Measurements from ENCODE around the gene PPP1CA. TPM values are rescaled to one million over a fixed set of nuclear protein-coding genes. Genes with fewer than 3 reads are reported as not detected.

PPP1CA gene
- total and polyA plus RNA-seq, 4 donors, result 62.4 to 92.9 (median 75.9) TPM

DNA sequence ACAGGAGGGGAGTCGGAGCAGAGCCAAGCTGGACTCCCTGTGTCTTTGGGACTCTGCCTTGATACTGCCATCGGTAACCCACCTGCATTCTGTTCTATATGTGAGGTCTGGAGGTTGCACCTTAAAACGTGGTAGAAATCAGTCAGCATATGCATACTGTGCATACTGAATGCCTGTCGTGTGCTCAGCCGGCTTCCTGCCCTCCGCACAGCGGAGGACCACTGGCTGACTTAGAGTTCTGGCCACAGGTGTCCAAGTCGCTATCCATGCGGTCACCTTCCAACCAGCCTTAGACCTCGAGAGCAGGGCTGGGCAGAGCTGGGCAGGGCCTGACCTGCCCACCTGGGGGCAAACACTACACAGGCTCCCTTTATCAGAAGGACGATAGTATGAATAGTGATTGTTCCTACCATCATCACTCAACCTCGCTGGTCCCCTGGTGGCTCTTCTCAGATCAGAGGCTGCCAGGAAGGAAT, 6.1 kb upstream of the PPP1CA start:
- H3K4me3 ChIP-seq (ENCODE audit: low read depth in 1 of 3, low read length in 3 of 3), result no peak overlapping the region
- no peak overlapping the region for H3K27ac ChIP-seq (ENCODE audit: low read depth in 1 of 2, low read length in 2 of 2)
- no peaks in the 10 kb centered on the region for H3K36me3 ChIP-seq (ENCODE audit: control insufficient read depth in 4 of 4, insufficient read depth in 3 of 4, low read depth in 1 of 4, low read length in 3 of 4)
- TF ChIP-seq RAD21 (IDR thresholded peaks at IDR 0.05) (no peak), JUND (IDR thresholded peaks at IDR 0.05) (no peak), FOXA1 (IDR thresholded peaks at IDR 0.05) (no peak), SP1 (IDR thresholded peaks at IDR 0.05) (no peak), EGR1 (IDR thresholded peaks at IDR 0.05; ENCODE audit: low read depth in 2 of 2) (no peak), HNF4A (conservative IDR thresholded peaks at IDR 0.05) (no peak), GABPA (IDR thresholded peaks at IDR 0.05 in 1 of 2, conservative IDR thresholded peaks at IDR 0.05 in 1 of 2) (no peak), FOXA2 (IDR thresholded peaks at IDR 0.05) (no peak), HNF4G (IDR thresholded peaks at IDR 0.05) (no peak)
- TF ChIP-seq, protein P1, sequence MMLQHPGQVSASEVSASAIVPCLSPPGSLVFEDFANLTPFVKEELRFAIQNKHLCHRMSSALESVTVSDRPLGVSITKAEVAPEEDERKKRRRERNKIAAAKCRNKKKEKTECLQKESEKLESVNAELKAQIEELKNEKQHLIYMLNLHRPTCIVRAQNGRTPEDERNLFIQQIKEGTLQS (IDR thresholded peaks at IDR 0.05), result no peak
- TF ChIP-seq, protein P2, sequence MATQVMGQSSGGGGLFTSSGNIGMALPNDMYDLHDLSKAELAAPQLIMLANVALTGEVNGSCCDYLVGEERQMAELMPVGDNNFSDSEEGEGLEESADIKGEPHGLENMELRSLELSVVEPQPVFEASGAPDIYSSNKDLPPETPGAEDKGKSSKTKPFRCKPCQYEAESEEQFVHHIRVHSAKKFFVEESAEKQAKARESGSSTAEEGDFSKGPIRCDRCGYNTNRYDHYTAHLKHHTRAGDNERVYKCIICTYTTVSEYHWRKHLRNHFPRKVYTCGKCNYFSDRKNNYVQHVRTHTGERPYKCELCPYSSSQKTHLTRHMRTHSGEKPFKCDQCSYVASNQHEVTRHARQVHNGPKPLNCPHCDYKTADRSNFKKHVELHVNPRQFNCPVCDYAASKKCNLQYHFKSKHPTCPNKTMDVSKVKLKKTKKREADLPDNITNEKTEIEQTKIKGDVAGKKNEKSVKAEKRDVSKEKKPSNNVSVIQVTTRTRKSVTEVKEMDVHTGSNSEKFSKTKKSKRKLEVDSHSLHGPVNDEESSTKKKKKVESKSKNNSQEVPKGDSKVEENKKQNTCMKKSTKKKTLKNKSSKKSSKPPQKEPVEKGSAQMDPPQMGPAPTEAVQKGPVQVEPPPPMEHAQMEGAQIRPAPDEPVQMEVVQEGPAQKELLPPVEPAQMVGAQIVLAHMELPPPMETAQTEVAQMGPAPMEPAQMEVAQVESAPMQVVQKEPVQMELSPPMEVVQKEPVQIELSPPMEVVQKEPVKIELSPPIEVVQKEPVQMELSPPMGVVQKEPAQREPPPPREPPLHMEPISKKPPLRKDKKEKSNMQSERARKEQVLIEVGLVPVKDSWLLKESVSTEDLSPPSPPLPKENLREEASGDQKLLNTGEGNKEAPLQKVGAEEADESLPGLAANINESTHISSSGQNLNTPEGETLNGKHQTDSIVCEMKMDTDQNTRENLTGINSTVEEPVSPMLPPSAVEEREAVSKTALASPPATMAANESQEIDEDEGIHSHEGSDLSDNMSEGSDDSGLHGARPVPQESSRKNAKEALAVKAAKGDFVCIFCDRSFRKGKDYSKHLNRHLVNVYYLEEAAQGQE (IDR thresholded peaks at IDR 0.05), result no peak
- TF ChIP-seq, protein P3, sequence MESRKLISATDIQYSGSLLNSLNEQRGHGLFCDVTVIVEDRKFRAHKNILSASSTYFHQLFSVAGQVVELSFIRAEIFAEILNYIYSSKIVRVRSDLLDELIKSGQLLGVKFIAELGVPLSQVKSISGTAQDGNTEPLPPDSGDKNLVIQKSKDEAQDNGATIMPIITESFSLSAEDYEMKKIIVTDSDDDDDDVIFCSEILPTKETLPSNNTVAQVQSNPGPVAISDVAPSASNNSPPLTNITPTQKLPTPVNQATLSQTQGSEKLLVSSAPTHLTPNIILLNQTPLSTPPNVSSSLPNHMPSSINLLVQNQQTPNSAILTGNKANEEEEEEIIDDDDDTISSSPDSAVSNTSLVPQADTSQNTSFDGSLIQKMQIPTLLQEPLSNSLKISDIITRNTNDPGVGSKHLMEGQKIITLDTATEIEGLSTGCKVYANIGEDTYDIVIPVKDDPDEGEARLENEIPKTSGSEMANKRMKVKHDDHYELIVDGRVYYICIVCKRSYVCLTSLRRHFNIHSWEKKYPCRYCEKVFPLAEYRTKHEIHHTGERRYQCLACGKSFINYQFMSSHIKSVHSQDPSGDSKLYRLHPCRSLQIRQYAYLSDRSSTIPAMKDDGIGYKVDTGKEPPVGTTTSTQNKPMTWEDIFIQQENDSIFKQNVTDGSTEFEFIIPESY (IDR thresholded peaks at IDR 0.05), result no peak
- TF ChIP-seq, protein P4, sequence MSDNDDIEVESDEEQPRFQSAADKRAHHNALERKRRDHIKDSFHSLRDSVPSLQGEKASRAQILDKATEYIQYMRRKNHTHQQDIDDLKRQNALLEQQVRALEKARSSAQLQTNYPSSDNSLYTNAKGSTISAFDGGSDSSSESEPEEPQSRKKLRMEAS (IDR thresholded peaks at IDR 0.05), result no peak
- 67% methylated on average over 12 of the region's 12 CpGs for WGBS
- H3K9me3 ChIP-seq (ENCODE audit: control insufficient read depth in 4 of 4, low read length in 3 of 4), result no peaks in the 10 kb centered on the region
- no peak for DNase-seq (ENCODE audit: low spot score)
- no peak overlapping the region for H3K9ac ChIP-seq (ENCODE audit: low read depth in 1 of 2, low read length in 2 of 2)
- no peaks in the 10 kb centered on the region for H3K27me3 ChIP-seq (ENCODE audit: control insufficient read depth in 4 of 4, insufficient read depth in 4 of 4, low read length in 3 of 4)
- peaks cover 0 to 3% (median 2%) of the 10 kb centered on the region in 4 donors for H3K4me1 ChIP-seq (ENCODE audit: control insufficient read depth in 4 of 4, insufficient read depth in 4 of 4, low read length in 3 of 4)

DNA sequence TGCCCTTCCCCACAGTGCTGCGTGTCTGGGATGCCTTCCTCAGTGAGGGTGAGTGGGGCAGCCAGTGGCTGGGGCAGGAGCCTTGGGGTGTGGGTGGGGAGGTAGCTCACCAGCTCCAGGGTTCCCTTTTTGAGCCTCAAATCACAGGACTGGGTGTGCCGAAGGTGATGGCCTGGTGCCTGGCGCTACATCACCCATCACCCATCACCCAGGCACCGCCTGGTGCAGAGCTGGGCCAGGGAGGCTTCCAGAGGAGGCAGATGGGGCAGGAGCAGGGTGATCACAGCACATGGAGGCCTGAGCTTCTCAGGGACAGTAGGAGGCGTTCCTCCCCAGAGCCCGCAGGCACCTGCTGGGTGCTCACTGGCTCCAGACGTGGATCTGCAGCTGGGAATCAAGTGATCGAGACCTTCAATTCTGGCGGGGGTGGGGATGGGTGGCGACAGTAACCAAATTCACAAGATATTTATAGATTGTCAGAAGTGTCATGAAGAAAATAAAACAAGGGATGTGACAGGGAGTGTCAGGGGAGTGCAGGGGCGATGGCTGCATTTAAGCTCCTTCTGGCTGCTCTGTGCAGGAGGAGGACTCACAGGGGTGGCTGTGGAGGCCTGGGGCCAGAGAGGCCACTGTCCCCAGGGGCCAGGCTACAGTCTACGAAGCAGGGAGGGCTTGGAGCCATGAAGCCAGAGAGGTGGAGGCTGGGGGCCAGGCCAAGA, 5.5 kb upstream of the PPP1CA start:
- DNase-seq (ENCODE audit: low spot score), result no peak
- Histone ChIP-seq H3K27ac (ENCODE audit: low read depth in 1 of 2, low read length in 2 of 2) (no peak overlapping the region), H3K9ac (ENCODE audit: low read depth in 1 of 2, low read length in 2 of 2) (no peak overlapping the region), H3K36me3 (ENCODE audit: control insufficient read depth in 4 of 4, insufficient read depth in 3 of 4, low read depth in 1 of 4, low read length in 3 of 4) (no peaks in the 10 kb centered on the region), H3K4me1 (ENCODE audit: control insufficient read depth in 4 of 4, insufficient read depth in 4 of 4, low read length in 3 of 4) (peaks cover under 1 to 6% (median 6%) of the 10 kb centered on the region in 4 donors), H3K4me3 (ENCODE audit: low read depth in 1 of 3, low read length in 3 of 3) (no peak overlapping the region), H3K9me3 (ENCODE audit: control insufficient read depth in 4 of 4, low read length in 3 of 4) (no peaks in the 10 kb centered on the region), H3K27me3 (ENCODE audit: control insufficient read depth in 4 of 4, insufficient read depth in 4 of 4, low read length in 3 of 4) (no peaks in the 10 kb centered on the region)
- WGBS, result 47% methylated on average over 12 of the region's 12 CpGs
- TF ChIP-seq, protein P4 (IDR thresholded peaks at IDR 0.05), result no peak
- no peak for TF ChIP-seq NR2F2 (IDR thresholded peaks at IDR 0.05)
- no peak for TF ChIP-seq EGR1 (IDR thresholded peaks at IDR 0.05; ENCODE audit: low read depth in 2 of 2)
- TF ChIP-seq HNF4G (IDR thresholded peaks at IDR 0.05), result no peak
- no peak for TF ChIP-seq HNF4A (conservative IDR thresholded peaks at IDR 0.05)
- no peak for TF ChIP-seq SP1 (IDR thresholded peaks at IDR 0.05)
- TF ChIP-seq YY1 (IDR thresholded peaks at IDR 0.05), result no peak
- no peak for TF ChIP-seq RAD21 (IDR thresholded peaks at IDR 0.05)
- TF ChIP-seq, protein P5, sequence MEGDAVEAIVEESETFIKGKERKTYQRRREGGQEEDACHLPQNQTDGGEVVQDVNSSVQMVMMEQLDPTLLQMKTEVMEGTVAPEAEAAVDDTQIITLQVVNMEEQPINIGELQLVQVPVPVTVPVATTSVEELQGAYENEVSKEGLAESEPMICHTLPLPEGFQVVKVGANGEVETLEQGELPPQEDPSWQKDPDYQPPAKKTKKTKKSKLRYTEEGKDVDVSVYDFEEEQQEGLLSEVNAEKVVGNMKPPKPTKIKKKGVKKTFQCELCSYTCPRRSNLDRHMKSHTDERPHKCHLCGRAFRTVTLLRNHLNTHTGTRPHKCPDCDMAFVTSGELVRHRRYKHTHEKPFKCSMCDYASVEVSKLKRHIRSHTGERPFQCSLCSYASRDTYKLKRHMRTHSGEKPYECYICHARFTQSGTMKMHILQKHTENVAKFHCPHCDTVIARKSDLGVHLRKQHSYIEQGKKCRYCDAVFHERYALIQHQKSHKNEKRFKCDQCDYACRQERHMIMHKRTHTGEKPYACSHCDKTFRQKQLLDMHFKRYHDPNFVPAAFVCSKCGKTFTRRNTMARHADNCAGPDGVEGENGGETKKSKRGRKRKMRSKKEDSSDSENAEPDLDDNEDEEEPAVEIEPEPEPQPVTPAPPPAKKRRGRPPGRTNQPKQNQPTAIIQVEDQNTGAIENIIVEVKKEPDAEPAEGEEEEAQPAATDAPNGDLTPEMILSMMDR (IDR thresholded peaks at IDR 0.05; ENCODE audit: low read depth, low read length, missing input control), result no peak
- TF ChIP-seq GABPA (IDR thresholded peaks at IDR 0.05 in 1 of 2, conservative IDR thresholded peaks at IDR 0.05 in 1 of 2), result no peak
- TF ChIP-seq RXRA (IDR thresholded peaks at IDR 0.05), result no peak
- no peak for TF ChIP-seq JUND (IDR thresholded peaks at IDR 0.05)
- TF ChIP-seq FOXA1 (IDR thresholded peaks at IDR 0.05), result no peak
- TF ChIP-seq TAF1 (conservative IDR thresholded peaks at IDR 0.05), result no peak
- TF ChIP-seq, protein P2 (IDR thresholded peaks at IDR 0.05), result no peak

Measured in liver (tissue), 9 donors.